HG03520 (cell line): ENCODE measurements around the gene METAP1D.

ENCODE experiments used
- ATAC-seq: cut with Tn5 transposase; IDR thresholded peaks from one replicate; pipeline ENCODE4 v1.9.1; 2021; ENCODE audit warnings: mild to moderate bottlenecking, moderate library complexity; ENCODE audit not compliant: unreplicated experiment

METAP1D gene

DNA sequence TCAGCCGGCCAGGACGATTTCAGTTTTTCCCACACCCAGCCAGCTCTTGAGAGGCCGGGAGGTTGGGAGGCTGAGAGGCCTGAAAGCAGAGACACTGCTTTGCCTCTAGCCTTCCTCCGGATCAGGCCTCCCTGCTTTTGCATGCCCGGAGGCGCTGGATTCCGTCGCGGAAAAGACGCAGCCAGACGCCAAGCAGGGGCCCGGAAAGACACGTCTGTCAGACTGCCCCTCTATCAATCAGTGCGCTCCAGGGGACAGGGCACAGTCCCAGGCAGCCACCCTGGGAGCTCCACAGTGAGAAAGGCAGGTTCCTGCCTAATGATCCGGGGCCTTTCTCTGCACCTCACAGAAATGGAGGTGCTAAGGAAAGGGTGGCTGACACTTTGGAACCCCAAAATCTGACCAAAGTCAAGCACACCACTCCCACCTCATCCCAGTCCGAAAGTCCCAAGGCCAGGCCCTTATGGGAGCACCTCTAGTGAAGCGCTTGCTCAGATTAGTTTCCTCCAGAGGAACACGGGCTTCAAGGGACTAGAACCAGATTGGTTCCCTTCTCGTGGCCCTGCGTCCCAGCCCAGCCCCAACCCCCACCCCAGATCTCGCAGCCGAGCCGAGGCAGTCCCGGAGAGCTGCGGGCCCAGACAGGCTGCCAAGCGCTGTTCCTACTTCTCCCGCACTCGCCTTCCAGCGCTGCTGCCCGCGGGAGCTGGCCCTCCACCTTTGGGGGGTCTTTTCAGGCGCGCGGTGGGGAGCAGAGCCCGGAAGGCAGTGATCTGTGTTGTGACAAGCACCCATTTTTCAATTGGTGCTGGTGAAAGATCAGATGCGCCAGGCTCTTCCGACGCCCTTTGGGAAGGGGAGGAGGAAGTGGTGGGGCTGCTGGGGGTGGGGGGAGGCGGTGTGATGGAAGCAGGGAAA is 90.5 kb downstream of the METAP1D start:
- no peak for ATAC-seq

DNA sequence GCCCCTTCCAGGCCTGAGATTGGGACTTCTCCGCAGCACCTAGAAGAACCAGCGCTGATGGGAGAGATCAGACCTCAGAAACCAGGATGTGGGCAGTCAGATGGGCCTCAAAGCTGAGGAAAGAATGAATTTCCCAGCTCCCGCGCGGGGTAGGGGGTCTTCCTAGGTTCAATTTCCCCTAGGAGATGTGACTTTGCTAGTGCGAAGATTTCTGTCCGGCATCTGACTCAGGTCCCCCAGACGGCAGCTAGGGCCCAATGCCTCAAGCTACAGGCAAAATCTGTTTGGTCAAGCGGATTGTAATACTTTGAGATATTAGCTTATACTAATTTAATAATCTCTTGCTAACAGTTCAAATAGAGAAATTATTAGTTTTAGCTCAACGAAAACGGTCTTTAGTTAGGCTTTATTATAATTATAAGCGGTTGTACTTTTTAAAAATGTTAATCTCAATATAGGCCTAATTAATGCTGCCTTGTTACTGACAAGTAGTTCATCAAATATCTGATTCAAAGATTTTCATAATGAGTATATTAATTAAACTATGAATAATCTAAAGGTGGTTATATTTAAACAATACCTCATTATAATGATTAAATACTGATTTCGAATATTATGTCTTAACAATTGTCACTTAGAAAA is 91.4 kb downstream of the METAP1D start:
- ATAC-seq = no peak

DNA sequence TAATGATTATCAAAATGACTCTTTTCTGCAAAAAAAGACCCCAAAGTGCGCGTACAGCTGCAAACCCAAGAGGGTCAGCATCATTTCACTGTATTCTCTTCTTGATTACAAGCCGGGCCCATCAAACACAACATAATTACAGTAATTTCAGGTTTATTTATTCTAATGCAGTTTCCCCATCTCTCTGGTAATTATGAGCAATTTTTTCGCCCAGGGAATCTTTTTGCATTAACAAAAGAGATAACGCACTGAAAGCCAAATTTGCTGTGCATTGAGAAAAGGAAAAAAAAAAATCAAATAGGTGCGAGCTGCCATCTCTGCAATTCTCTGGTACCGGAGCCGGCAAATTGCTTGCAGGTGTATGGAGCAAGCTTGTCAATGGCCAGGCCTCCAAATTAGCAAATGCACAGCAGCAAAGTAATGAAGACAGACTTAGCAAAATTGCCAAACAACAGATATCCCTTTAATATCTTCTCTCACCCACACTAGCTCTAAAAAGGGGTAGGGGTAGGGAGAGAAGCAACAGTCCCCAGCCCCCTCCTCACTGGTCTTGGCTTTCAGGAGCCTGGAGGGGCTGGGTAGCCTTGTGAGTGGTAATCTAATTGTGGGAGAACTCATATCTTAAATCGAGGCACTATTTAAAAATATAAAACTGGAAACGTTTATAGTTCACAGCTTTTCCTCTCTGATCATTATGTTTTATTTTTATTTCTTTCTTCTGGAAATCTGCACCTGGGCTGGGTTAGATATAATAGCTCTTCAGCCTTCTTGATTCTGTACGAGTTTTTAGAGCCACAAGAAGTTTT is 92.2 kb downstream of the METAP1D start:
- ATAC-seq = no peak

DNA sequence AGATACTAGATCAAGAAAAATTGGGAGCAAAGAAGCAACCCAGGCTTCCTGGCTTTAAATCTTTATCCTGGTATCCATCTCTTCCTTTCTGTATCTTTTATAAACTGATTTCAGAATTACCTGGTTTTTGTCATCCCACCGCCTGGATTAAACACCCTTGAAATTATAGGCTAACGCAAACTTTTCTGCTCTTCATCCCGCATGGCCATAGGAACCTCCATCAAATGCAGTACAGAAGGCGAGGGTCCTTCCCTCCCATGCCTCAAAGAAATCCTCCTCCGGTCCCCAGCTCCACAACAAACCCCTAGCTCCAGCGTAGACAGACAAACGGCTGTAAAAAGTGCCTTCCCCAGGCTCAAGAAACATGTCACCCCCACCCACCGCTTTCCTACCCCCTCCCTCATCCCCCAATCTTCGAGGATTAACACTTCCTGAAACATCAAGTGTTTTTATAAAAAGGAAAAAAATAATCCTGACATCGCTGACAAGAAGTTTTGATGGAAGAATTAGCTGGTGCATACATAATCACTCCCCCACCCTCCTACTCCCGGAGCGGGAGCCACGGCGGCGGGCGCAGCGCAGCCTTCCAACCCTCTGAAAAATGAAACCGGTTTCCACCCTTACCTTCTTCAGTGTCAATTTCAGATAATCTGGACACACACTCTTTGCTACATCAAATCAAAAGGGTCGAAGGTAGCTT is 93.1 kb downstream of the METAP1D start:
- ATAC-seq = no peak

DNA sequence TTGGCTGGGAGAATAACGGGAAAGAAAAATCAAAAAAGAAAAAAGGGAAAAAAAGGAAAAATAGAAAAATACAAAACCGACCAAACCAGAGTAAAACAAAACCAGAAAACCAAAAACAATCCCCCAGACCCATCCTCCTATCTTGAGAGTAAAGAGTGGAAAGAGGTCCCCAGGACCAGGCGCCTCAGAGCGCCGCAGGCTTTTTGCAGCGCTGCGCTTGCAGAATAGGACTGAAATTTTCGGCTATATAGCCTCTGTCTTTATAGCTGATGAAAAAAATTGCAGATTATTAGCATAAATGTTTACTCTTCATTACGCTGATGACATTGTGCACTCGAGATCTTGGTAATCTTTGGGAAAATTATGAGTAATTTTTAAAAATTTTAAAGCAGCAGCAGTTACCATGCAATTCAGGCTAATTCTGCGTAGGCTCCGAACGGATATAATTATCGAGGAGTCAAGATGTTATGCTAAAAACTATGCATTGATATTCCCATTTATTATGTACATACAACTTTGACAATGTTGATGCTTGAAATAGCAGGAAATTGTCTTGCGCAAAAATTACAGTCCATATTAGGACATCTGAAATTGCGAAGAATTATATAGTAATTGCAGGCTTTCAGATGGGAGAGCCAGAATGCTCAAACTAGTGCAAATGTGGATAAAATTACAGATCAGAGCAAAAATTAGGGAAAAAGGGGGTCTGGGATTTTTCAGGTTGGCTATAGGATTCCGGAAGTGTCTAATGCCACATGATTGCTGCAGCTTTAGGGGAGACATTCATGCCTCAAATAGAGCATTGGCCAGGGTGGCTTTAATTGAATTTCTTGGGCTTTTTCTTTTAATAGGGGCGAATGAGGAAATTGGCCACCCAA is 93.9 kb downstream of the METAP1D start:
- no peak for ATAC-seq

DNA sequence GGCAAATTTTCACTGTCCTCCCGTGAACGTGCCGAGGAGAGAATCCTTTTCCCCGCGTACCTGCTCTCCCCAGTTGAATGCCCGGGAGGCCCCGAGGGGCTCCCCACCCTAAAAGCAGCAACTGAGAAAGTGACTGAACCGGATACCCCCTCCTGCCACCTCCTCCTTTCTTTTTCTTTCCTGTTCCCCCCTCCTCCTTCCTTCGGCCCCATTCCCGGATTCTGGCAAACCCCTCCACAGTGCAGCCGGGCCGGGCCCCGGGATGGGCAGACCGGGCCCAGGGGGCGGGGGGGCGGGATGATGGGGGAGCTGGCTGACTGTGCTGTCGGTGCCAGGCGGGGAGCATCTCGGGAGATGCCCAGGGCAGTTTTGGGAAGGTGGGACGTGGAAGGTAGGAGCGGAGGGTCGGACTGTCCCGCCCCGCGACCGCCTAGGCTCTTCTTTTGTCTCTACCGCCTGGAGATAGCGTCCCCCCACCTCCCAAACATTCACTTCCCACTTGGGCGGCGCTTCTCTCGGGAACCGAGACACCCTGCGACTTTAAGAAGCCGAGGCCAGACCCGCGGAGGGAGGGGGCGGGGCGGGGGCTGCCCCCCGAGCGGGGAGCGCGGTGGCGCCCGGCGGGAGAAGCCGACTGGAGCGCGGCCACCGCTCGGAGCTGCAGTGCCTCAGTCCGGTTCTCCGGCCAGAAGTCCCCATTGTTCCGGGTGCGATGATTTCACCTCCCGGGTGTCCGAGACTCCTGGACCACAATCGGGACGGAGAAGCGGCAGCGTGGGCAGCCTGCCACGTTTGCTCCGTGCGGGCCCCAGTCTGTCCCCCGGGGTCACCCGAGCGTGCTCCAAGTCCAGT is 94.8 kb downstream of the METAP1D start:
- no peak for ATAC-seq

DNA sequence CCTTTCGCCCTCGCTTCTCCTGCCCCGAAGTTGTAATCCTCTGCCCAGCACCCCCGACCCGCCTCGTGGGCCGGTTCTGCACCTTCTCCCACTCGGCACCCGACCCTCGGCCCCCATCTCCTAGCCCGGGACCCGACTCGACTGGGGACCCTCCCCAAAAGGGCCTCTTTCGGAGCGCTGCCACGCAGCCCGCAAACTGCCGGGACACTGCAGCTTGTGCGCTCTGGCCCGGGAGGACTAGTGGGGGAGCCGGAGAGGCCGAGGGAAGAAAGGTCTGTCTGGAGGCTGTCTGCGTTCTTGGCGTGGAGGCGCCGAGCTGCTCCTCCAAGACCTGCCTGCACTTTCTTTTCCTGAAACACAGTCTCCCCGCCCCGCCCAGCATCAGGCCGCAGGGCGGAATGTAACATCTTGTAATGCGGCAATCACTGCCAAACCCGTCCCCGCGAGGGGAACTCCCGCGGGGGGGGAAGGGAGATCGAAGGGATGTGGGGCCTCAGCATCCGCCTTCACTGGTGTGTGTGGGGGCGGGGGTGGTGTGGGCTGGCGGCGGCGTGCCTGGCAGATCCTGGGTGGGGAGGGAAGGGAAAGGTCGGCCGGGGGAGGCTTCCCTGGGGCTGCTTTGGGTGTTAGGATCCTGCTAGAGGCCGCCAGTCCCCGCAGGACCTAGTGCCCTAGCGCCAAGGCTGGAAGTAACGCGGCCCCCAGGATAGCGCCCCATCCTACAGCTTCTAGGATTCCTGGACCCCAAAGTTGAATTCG is 95.6 kb downstream of the METAP1D start:
- ATAC-seq = no peak

DNA sequence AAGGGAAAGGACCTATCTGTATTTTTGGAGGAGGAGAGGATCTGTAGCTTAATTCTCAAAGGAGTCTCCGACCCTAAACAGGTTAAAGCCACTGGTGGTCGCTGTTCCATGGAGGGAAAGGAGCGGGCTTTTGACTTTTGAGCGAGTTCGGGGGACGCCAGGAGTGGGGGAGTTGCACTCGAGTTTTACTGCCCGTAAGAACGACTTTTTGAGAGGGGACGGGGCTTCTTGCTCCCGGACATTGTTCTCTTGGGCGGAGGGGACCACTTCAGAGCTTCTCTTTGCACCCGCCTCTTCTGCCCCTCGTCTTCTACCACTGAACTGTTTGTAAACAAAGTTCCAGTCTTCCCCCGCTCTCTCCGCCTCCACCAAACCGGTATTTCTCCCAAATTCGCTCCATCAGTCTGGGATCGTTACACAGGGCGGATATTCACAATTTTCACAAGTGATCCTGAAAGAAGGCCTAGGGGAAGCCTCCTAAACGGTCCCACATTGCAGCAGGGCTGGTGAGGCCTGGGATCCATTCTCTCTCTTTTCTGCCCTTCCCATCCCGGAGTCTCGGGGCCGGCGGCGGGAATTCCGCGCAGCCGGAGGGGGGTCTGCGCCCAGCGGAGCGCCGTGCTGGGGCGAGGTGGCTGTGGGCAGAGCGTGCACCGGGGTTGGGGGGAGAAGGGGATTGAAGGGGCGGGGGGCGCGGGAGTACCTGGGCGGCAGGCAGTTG is 96.3 kb downstream of the METAP1D start:
- no peak for ATAC-seq

DNA sequence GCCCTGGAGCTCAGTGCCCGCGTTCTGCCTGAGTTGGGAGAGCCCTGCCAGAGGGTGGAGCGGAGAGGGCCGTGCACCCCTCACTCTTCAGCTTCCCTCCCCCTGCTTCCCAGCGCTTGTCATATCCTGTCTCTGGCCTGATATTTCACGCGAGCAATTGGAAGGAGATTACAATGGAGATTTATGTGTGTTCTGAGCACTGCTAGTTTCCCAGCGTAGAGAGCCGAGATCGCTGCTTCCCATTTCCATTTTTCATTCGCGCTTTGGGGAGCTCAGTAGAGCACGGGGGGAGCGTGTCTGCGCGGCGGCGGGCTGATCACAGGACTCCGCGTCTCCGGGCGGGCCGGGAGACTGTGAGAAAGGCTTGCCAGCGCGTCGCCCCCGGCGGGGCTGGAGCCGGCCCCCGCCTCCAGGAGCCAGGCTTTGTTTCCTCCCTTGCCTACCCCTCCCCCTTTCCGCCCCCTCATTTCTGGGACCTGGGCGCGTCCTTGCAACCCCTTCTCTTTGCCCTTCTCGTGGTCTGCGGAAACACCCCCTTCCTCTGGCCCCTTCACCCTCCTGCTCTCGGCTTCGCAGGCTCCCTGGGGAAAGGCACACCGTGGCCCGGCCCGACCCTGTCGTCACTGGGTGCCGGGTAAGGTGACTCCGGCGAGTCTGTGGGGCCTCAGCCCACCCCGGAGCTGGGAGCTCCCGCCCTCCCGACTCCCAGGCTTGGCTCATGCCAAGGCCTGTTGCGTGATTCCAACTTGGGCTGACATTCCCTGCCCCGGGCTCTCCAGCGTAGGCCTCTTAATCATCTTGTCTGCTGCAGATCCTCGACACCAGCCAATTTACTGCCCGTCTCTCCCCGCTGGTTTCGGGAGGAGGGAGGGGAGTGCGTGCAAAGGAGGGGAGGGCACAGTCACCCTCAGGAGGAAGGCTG is 97.1 kb downstream of the METAP1D start:
- no peak for ATAC-seq

DNA sequence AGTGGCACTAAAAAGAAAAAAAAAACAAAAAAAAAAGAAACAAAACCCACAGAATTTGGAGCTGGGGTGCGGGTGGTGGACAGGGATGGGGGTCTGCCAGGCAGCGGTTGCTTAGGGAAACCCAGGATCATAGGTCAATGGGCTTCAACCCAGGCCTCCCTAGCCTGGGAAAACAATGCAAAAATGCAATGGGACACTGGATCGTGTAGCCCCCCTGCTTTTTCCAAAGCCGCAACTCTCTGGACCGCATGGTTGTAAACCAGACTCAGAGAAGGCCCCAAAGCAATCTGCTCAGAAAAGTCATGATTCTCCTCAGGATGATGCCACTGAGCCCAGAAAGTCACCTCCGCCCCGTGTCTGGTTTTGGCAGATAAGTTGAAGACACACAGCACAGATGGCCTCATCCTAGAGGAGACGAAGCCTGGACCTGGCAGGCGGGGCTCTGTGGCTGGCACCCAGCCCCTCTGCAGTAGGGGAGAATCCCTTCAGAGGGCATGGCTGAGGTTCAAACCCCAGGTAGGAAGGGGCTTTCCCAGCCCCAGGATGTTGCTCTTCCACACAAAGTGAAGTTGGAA is 97.9 kb downstream of the METAP1D start:
- no peak for ATAC-seq

DNA sequence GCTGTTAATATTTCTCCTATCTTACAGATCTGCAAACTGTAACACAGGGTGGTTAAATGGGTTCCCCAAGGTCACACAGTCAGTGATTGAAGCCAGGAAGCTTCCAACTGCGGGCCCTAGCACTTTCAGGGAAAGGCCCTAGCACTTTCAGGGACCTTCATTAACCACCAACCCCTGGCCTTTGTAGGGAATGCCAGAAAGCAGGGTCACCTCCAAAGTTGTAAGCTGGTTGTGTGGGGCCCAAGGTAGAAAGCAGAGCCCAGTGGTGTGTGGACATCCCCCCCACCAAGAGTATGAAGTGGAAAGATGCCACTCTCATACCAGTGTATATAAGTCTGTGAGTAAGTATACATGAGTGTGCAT is 98.5 kb downstream of the METAP1D start:
- ATAC-seq = no peak

DNA sequence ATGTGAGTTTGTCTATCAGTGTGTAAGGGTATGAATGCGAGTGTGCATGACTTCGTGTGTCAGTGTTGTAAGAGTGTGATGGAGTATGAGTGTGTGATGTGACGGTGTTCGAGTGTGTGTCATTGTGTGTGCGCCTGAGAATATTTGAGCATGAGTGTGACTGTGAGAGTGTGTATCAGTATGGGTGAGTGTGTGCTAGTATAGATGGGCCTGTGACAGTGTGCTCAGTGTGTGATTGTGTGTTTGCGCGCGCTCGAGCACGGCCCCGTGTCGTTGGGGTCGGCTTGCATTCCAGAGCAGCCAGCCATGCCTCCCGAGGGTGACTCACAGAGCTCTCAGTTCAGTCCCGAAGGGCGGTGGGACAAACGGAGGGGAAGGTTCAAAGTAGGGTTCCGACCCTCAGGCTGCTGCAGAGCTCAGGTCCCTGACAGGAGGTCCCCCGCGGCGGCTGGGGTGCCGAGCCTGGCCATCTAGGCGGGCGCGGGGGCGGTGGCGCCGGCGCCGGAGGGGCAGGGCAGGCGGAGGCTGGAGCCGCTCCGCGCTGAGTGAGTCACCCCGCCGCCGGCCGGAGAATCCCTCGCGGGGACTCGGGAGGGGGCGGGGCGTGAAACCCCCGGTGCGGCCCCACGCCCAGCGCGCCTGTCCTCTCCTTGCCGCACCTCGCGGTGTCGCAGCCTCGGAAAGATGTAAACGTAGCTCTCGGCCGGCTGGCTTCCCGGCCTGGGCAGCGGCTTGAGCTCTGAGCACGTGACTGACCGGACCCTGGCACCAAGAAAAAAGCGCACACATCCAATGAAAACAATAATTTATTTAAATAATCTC is 99.1 kb downstream of the METAP1D start:
- no peak for ATAC-seq

DNA sequence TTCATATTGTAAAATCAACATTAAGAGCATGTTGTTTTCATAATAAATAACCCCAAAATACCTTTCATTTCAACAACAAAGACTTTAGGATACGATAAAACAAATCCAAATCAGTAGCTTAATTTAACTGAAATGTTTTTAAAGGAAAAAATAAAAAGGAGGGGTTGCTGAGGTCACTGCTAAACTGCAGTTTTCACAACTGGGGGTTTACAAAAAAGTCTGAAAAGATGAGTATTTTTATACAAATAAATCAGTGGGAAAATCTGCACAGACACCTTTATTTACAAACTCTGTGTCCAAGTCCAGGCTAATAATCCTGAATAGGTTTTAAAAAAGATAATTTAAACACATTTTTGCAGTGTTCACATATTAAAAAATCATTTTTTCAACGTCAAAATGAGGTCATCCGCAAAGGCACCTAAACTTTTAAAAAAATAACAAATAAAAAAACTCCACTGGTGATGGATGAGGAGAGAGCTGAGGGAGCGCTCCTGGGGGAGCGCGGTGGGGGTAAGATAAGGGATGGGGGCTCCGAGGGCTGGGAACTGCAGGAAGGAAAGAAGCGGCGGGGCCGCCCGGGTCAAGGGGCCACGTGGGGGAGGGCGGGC is 99.8 kb downstream of the METAP1D start:
- no peak for ATAC-seq

DNA sequence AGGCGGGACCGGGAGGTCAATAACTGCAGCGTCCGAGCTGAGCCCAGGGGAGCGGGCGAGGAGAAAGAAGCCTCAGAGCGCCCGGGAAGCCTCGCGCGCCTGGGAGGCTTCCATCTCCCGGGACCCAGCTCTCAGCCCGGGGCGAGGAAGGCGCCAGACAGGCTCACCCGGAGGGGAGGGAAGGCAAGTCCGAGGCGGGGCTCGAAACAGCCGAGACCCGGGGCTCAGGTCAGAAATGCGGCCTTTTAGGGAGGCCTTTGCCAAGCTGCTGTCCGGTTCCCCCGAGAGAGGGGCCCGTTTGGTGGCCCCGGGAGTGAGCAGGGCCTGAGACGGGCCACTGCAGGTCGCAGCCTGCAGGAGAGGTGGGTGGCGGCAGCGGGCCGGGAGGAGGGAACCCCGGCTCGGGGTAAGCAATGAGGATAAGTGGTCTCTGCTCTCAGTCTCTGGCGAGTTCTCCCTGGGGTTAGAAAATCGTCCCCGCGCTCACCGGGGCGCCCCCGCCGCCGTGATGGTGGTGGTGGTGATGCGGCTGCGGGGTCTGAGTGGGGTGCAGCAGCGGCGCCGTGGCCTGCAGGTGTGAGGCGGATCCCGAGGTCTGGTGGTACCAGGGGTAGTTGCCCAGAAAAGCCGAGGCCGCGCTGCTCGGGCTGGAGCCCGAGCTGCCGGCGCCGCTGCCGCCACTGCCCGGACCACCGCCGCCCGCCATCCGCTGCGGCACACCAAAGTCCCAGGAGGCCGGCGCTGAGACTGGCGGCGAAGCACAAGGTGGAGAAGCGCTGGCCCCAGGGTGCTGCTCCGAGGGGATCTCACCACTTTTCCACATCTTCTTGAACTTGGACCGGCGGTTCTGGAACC is 100.6 kb downstream of the METAP1D start:
- no peak for ATAC-seq
